Keratinocyte (primary cell): ENCODE results near the gene LCE2C.

Source experiments
- EZH2 ChIP-seq: IDR thresholded peaks from one replicate; pipeline ENCODE4 v1.6.1; 2012; ENCODE audit warnings: inconsistent platforms, mild to moderate bottlenecking, low read length, moderate library complexity
- TF ChIP-seq, protein P1 (sequence below), 3 experiments: IDR thresholded peaks in 1 of 3; conservative IDR thresholded peaks in 1 of 3; optimal IDR thresholded peaks in 1 of 3; 2 replicates in 2 of 3; 3 replicates in 1 of 3; pipeline versions ENCODE3 to v1.5.1; 2011; ENCODE audit warnings: low read length in 3 of 3, mild to moderate bottlenecking in 3 of 3, moderate library complexity in 2 of 3, control low read depth in 1 of 3, inconsistent platforms in 1 of 3; ENCODE audit not compliant: insufficient read depth in 2 of 3; ENCODE audit errors: extremely low read depth in 1 of 3

- TF ChIP-seq, protein P1, sequence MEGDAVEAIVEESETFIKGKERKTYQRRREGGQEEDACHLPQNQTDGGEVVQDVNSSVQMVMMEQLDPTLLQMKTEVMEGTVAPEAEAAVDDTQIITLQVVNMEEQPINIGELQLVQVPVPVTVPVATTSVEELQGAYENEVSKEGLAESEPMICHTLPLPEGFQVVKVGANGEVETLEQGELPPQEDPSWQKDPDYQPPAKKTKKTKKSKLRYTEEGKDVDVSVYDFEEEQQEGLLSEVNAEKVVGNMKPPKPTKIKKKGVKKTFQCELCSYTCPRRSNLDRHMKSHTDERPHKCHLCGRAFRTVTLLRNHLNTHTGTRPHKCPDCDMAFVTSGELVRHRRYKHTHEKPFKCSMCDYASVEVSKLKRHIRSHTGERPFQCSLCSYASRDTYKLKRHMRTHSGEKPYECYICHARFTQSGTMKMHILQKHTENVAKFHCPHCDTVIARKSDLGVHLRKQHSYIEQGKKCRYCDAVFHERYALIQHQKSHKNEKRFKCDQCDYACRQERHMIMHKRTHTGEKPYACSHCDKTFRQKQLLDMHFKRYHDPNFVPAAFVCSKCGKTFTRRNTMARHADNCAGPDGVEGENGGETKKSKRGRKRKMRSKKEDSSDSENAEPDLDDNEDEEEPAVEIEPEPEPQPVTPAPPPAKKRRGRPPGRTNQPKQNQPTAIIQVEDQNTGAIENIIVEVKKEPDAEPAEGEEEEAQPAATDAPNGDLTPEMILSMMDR (optimal IDR thresholded peaks at IDR 0.05 in 1 of 3, IDR thresholded peaks at IDR 0.05 in 1 of 3, conservative IDR thresholded peaks at IDR 0.05 in 1 of 3; ENCODE audit: extremely low read depth in 1 of 3, insufficient read depth in 2 of 3, low read length in 3 of 3), result no peak
- TF ChIP-seq EZH2, result no peak
These were observed 18.6 kb upstream of the LCE2C start for GRCh38 chr1:152656459-152656858.
